ENCODE results near the gene SLC49A3. TPM values are rescaled to one million over a fixed set of nuclear protein-coding genes. Genes with fewer than 3 reads are reported as not detected.

SLC49A3 gene
- total RNA-seq, 1 experiment from 2014 or later, result 5.5 TPM

DNA sequence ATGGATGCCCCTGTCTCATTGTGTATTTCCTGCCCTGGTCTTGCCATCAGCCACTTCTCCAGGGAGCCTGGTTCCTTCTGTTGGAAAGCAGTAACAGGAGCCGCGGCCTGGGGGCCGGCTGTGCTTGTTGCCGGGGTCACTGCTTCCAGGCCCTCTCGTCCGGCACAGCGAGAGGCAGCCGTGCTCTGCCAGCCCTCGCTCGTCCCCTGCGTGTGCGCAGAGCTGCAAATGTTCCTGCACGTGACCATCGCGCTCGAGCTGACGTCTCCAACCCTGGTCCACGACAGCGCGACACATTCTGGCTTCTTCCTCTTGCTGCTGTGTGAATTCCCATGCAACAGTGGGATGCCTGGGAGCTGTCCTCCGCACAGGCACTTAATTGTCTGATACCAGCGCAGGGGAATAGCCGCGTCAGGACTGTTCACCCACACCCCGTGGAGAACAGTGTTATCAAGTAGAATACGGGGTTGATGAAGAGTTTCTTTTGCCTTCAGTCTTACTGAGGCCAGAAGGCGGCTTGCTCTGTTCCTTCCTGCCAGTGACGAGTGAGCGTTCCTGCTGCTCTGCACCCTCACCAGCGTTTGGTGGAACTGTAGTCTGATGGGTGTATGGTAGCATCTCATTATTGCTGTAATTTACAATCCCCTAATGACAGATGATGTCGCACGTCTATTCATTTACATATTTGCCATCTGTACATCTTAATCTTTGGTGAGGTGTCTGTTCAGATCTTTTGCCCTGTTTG lies 51.2 kb downstream of the SLC49A3 start:
- H3K27ac ChIP-seq (ENCODE audit: low read depth, low read length), result no peak overlapping the region
- TF ChIP-seq, protein P1, sequence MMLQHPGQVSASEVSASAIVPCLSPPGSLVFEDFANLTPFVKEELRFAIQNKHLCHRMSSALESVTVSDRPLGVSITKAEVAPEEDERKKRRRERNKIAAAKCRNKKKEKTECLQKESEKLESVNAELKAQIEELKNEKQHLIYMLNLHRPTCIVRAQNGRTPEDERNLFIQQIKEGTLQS (IDR thresholded peaks at IDR 0.05), result no peak
- TF ChIP-seq, protein P2, sequence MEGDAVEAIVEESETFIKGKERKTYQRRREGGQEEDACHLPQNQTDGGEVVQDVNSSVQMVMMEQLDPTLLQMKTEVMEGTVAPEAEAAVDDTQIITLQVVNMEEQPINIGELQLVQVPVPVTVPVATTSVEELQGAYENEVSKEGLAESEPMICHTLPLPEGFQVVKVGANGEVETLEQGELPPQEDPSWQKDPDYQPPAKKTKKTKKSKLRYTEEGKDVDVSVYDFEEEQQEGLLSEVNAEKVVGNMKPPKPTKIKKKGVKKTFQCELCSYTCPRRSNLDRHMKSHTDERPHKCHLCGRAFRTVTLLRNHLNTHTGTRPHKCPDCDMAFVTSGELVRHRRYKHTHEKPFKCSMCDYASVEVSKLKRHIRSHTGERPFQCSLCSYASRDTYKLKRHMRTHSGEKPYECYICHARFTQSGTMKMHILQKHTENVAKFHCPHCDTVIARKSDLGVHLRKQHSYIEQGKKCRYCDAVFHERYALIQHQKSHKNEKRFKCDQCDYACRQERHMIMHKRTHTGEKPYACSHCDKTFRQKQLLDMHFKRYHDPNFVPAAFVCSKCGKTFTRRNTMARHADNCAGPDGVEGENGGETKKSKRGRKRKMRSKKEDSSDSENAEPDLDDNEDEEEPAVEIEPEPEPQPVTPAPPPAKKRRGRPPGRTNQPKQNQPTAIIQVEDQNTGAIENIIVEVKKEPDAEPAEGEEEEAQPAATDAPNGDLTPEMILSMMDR (IDR thresholded peaks at IDR 0.05 in 2 of 3, conservative IDR thresholded peaks at IDR 0.05 in 1 of 3; ENCODE audit: borderline replicate concordance in 1 of 3, insufficient read depth in 1 of 3, low read depth in 2 of 3, low read length in 2 of 3), result no peak
- TF ChIP-seq EZH2phosphoT487 (IDR thresholded peaks at IDR 0.05; ENCODE audit: borderline replicate concordance) (no peak), EZH2 (IDR thresholded peaks at IDR 0.05) (no peak), POLR2AphosphoS5 (IDR thresholded peaks at IDR 0.05; ENCODE audit: low read depth, low read length) (no peak), SIN3A (IDR thresholded peaks at IDR 0.05; ENCODE audit: low read depth) (no peak)
- intact Hi-C loops (cut with micrococcal nuclease), result no loop called here
- no peaks in the 10 kb centered on the region for H3K9me3 ChIP-seq (ENCODE audit: control insufficient read depth in 1 of 2, insufficient read depth in 1 of 2, low read depth in 1 of 2, low read length in 2 of 2)
- no peak overlapping the region for H3K4me3 ChIP-seq (replicated peaks in 1 of 2; ENCODE audit: low read depth in 1 of 2, low read length in 2 of 2)
- no peak for DNase-seq (ENCODE audit: low read depth, low spot score)
- BruUV-seq (replicated peaks), result no TSS peak
- H3K36me3 ChIP-seq (ENCODE audit: control insufficient read depth in 1 of 2, insufficient read depth in 2 of 2, low read length in 2 of 2), result no peaks in the 10 kb centered on the region
- H3K27me3 ChIP-seq (ENCODE audit: insufficient read depth, low read length), result no peaks in the 10 kb centered on the region
- no peak overlapping the region for H2AFZ ChIP-seq (ENCODE audit: low read depth, low read length, poor library complexity, severe bottlenecking)
- CTCF ChIA-PET, result no interaction called here
- no peaks in the 10 kb centered on the region for H3K4me1 ChIP-seq (ENCODE audit: control insufficient read depth in 1 of 2, insufficient read depth in 2 of 2, low read length in 2 of 2)
- RAD21 ChIA-PET (ENCODE audit: low non-redundant PET in 1 of 2, low total read pairs in 2 of 2, uncharacterized antibody in 2 of 2, unreplicated experiment in 2 of 2), result no interaction called here
- no peak overlapping the region for H3K9ac ChIP-seq (ENCODE audit: low read length)
- H4K20me1 ChIP-seq (ENCODE audit: insufficient read depth), result no peaks in the 10 kb centered on the region
- no peaks in the 10 kb centered on the region for H3K79me2 ChIP-seq (ENCODE audit: insufficient read depth, low read length)
- no peaks in the 10 kb centered on the region for H3K9me2 ChIP-seq (ENCODE audit: insufficient read depth)
- POLR2A ChIA-PET, result no interaction called here
- H3K4me2 ChIP-seq (ENCODE audit: low read length), result no peak overlapping the region
- no peak for ATAC-seq

Measured in HCT116 (cell line).